H7 (cell line): ENCODE results near the gene KCNK17. TPM values are rescaled to one million over a fixed set of nuclear protein-coding genes. Genes with fewer than 3 reads are reported as not detected.
A peak's percentile ranks its signal among the peaks of the same experiment; 100 is the strongest.

Experiments used
- DNase-seq: peaks from one replicate; pipeline ENCODE4 v3.0.0; 2012
- H3K27me3 ChIP-seq: 2 replicates; pipeline ENCODE4 v1.6.0; 2011; ENCODE audit warnings: mild to moderate bottlenecking, low read length; ENCODE audit not compliant: control insufficient read depth, insufficient read depth
- H3K36me3 ChIP-seq: replicated peaks from 2 replicates; pipeline ENCODE4 v1.5.1; 2011; ENCODE audit warnings: low read length; ENCODE audit not compliant: control insufficient read depth, insufficient read depth
- H3K4me3 ChIP-seq: 2 replicates; pipeline ENCODE4 v1.5.1; 2011; ENCODE audit warnings: low read depth, mild to moderate bottlenecking, control low read depth, low read length, moderate library complexity; ENCODE audit not compliant: insufficient read depth
- total RNA-seq: library from RNA; depleted of rRNA; stranded (reverse); fragments of >200 nt; shearing (Covaris generic); gene quantifications from 2 replicates; pipeline ENCODE4 v1.2.3, GENCODE V29; 2014

Gene KCNK17
- total RNA-seq, 1 experiment from 2014 or later, result 1.4 TPM

DNA sequence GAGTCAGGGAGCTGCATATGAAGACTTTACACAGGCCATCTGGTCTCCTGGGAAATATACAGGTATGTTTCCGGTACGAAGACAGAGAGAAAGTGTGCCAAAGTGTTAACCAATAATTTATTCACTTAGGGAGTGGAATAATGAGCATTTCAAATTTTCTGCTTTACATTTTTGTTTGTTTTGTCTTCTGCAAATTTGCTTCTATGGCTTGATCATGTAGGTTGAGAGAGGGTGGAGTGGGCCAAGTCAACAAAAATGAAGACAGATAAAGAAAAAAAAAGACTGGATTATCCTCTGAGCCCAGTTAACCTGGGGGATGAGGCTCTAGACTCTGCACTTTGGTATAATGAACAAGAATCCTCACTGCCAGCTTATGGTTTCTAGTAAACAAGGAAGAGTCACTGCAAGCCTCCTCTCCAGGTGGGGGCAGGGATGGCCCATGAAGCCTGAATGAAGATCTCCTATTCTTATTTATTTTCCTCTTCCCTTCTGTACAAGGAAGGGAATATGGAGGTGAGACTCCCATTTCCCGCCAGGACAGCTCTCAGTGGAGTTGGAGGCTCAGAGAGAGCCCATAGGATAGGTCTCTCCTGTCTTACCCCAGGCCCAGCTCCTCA is 37.7 kb downstream of the KCNK17 start:
- no peak for DNase-seq
- no peaks in the 10 kb centered on the region for H3K36me3 ChIP-seq
- no peak overlapping the region for H3K4me3 ChIP-seq
- no peaks in the 10 kb centered on the region for H3K27me3 ChIP-seq

DNA sequence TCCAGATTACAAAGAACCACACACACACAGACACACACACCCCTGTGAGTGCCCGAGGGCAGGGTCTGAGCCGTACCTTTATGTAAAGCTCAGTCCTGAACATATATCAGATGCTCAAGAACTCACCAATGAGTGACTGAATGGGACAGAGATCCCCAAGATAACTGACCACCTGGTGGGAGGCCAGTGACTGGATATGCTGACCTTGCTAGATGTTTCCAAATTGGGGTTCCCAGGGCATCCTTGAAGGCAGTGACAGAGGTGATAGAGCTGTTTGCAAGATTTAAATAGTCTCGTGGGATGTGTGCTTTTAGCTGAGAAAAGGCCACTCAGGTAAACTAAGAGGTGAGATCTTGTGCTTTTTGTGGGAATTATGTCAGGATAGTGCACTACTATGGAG is 39.3 kb downstream of the KCNK17 start:
- Histone ChIP-seq H3K4me3 (no peak overlapping the region), H3K36me3 (no peaks in the 10 kb centered on the region), H3K27me3 (no peaks in the 10 kb centered on the region)
- no peak for DNase-seq

DNA sequence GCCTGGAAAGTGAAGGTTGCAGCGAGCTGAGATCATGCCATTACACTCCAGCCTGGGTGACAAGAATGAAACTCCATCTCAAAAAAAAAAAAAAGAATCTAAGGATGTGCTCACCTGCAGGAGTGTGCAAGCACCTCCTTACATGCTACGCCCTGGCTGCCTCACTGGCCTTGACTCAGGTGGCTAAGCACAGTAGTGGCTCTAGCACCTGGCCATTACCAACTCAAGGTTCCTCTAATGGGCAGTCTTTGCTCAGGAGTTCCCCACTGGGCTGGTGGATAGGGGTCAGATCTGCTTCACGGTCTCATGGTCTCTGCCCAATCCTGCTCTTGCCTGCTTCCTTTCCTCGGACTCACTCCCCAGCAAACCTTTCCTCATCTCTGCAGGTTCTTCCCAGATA is 39.7 kb downstream of the KCNK17 start:
- no peak for DNase-seq
- Histone ChIP-seq H3K36me3 (no peaks in the 10 kb centered on the region), H3K4me3 (no peak overlapping the region), H3K27me3 (no peaks in the 10 kb centered on the region)

DNA sequence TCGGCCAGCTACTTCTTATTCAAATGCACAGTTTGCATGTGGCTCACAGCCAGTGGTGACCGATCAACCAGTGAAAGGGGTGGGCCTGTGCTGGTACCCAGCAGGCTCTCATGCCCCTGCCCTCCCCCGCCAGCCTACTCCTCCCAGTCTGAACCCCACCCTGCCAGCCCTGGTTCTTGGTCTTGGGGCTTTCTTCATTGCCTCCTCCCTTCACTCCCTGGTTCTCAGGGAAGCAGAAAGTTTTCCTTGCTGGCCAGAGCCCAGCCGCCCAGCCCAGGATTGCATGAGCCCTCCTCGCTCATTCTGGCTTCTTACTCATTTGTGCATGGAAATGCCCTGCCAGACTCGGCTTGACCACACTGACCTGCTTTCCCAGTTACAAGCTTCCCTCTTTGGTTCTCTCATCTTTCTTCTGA is 40.8 kb downstream of the KCNK17 start:
- Histone ChIP-seq H3K36me3 (no peaks in the 10 kb centered on the region), H3K4me3 (no peak overlapping the region), H3K27me3 (no peaks in the 10 kb centered on the region)
- peak; percentile 78 for DNase-seq

DNA sequence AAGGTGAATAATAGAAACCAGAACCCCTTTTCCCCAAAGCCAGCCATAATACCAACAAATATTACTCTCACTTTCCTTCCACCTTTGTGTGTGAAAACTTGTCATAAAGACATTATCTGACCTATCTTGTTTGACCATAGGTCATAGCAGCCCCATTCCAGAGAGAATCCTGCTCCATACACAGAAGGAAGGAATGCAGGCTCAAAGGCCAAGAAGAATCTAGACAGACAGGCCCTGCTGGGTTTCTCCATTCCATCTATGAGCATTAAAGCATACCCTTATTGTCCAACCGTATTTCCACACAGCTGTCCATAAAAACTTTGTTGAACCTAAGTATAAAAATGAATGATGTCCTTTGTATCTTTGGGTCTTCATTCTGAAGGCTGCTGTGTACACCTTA is 44.3 kb downstream of the KCNK17 start:
- no peak overlapping the region for H3K4me3 ChIP-seq
- DNase-seq, result no peak
- no peaks in the 10 kb centered on the region for H3K36me3 ChIP-seq
- H3K27me3 ChIP-seq, result no peaks in the 10 kb centered on the region

DNA sequence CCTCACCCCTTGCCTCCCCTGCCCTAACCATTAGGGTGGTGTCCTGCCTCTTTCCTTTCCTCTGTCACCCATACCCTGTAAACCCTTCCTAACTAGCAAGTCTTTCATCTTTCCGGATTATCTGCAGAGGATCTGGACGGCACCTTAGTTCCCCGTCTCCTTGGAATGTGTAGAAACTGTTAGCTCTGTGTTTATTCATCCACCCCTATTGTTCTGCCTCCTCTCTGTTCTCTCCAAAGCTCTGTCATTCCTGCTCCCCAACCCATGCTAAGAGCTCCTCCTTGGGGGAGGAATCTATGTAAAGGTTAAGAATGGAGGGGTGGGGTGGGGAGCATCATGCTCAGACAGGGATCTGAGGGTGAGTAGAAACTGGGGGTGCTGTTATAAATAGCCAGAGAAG is 45.5 kb downstream of the KCNK17 start:
- Histone ChIP-seq H3K27me3 (no peaks in the 10 kb centered on the region), H3K4me3 (no peak overlapping the region), H3K36me3 (no peaks in the 10 kb centered on the region)
- DNase-seq, result peak; percentile 71

DNA sequence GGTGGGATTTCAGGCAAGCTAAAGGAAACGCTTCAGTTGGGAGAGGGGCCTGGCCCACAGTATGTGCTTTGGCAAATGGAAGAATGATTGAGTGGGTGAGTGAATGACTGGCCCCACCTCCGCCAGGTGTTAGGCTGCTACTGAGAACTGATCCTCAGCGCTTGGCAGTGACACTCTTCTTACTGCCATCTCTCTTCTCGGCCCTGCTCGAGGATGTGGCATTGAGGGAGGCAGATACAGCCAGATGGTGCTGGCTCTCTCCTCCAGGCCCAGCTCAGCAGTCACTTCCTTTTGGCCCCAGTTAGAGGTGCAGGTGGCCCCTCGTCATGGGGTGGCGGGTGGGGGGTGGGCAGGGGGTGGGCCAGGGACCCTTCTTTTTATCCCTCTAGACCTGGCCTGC is 46.0 kb downstream of the KCNK17 start:
- no peak overlapping the region for H3K4me3 ChIP-seq
- no peak for DNase-seq
- no peaks in the 10 kb centered on the region for H3K36me3 ChIP-seq
- H3K27me3 ChIP-seq, result no peaks in the 10 kb centered on the region

DNA sequence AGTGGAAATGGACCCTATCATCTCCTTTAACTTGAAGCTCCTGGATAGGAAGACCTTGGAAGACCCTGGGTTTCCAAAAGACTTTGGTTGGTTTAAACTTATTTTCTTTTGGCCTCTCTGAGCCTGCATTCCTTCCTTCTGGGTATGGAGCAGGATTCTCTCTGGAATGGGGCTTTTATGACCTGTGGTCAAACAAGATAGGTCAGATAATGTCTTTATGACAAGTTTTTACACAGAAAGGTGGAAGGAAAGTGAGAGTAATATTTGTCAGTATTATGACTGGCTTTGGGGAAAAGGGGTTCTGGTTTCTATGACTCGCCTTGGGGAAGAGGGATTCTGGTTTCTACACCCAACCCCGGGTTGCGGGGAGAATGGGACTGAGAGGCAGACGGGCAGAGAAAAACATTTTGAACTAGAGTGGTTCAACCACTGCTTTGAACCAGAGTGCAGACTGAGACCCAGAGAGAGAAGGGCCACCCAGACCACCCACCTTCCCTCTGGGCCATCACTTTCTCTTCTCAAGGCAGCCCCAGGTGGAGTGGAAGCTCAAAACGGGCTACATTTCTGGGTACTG is 47.4 kb downstream of the KCNK17 start:
- no peaks in the 10 kb centered on the region for H3K36me3 ChIP-seq
- H3K27me3 ChIP-seq, result no peaks in the 10 kb centered on the region
- DNase-seq, result no peak
- no peak overlapping the region for H3K4me3 ChIP-seq

DNA sequence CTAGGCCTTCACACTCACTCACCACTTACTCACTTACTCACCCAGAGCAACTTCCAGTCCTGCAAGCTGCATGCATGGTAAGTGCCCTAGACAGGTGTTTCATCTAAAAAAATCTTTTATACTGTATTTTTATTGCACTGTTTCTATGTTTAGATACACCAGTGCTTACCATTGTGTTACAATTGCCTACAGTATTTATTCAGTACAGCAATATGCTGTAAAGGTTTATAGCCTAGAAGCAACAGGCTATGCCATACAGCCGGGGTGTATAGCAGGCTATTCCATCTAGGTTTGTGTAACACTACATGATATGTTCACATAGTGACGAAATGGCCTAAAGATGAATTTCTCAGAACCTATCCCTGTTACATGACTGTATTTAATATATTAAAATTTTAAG is 47.8 kb downstream of the KCNK17 start:
- DNase-seq, result no peak
- H3K4me3 ChIP-seq, result no peak overlapping the region
- no peaks in the 10 kb centered on the region for H3K36me3 ChIP-seq
- H3K27me3 ChIP-seq, result no peaks in the 10 kb centered on the region

DNA sequence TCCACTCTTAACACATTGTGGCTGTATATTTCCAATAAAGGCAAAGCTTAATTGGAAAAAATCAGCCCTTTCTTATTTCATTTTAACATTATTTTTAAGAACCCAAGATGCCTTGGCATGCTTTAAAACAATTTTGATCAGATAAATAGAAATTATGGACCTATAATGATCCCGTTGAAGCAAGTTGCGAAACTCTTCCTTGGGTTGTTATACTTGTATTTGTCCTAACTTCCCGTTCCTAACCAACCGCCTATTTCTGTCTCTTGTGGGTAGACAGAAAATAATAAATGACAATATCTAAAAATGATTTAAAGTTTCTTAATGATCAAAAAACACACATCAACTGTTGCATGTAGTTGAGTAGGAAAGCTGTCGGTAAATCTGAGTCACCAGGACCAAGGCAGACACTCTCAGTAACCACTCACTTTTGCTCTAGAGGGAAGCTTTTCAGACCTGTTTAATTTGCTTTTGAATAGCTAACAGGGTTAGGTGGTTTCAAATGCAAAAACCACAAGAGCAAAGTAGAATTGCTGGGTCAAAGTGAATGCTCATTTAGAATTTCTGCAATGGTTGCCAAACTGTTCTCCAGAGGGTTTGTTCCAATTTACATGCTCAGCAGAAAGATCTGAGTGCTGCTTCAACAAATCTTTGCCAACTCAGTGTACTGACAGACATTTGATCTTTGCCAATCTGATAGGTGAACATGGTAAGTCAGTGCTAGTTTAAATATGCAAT is 50.7 kb downstream of the KCNK17 start:
- H3K4me3 ChIP-seq, result no peak overlapping the region
- DNase-seq, result peak; percentile 71
- no peaks in the 10 kb centered on the region for H3K36me3 ChIP-seq
- no peaks in the 10 kb centered on the region for H3K27me3 ChIP-seq

DNA sequence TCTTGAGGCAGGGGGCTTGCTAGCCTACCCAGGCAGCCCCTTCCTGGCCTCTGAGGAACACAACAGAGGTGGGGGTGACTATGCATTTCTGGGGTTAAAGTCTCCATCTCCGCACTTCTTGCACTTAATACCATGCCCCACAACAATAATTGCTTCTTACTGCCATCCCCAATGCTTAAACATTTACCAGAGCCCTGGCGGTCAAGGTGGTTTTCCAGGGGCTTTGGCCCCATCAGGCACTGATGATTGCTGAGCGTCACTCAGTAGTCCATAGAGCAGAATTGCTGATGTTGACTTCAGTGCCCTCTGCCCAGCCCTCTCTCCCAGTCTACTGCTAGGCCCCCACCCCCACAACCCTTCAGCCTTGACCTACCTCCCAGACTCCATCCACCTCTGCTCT is 52.5 kb downstream of the KCNK17 start:
- Histone ChIP-seq H3K27me3 (no peaks in the 10 kb centered on the region), H3K4me3 (no peak overlapping the region), H3K36me3 (no peaks in the 10 kb centered on the region)
- DNase-seq, result no peak

DNA sequence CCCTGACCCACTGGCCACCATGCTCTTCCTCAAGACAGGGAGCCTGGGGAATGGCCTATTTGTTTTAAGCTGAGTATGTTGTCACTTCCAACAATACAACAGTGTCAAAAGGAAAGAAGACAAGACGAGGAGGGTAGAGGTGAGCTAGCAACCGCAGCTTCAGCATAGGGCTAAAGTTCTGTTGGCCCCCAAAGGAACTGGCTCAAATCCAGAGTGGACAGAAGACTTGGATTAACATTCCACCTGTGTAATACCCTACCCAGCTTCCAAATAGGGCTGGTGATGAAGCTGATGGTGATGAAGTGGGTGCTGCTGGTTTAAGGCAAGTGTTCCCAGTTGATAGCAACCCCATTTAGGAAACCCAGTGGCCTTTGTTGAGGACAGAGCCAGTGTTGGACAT is 53.3 kb downstream of the KCNK17 start:
- Histone ChIP-seq H3K4me3 (no peak overlapping the region), H3K36me3 (no peaks in the 10 kb centered on the region), H3K27me3 (no peaks in the 10 kb centered on the region)
- no peak for DNase-seq

DNA sequence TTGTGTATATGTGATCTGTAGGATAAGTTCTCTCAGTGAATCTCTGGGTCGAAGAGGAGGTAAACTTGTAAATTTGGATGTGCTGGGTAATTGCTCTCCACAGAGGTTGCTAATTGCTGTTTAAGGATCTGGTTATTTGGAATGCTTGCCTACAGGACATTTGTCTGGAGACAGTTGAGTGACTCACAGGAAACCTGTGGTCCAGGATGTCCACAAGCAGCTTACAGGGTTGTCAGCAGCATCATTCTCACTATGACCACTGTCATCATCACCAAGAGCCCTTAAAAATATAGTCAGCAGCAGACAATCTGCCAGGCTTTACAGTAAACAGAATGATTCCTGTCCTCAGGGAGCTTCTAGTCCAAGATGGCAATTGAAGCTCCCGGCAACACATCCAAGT is 53.8 kb downstream of the KCNK17 start:
- no peak for DNase-seq
- Histone ChIP-seq H3K4me3 (no peak overlapping the region), H3K36me3 (no peaks in the 10 kb centered on the region), H3K27me3 (no peaks in the 10 kb centered on the region)

DNA sequence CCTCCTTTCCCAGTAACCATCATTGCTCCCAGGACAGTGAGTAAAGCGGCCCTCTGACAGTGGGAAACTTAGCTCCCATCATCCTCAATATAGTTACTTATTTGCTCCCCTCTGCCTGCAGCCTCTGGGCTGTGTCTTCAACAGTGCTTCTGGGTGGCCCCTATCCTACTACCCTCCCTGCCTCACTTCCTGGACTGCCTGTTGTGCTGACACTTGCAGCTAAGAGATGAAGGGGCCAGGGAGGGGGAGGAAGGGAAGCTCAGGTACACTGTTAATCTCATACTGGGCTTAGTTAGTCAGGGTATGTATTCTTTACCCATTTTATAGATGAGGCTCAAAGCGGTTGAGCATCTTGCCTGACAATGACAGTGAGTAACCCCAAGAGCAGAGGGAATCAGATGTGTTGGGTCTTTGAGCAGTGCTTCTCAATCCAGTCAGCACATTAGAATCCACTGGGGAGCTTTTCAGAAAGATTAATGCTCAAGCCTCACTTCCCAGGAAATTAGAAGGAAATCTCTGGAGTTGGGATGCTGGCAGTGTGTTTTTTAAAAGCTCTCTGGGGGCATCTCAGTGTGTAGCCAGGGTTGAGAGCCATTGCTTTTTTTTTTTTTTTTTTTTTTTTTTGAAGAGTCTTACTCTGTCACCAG is 57.8 kb downstream of the KCNK17 start:
- DNase-seq, result peak; percentile 66
- Histone ChIP-seq H3K27me3 (no peaks in the 10 kb centered on the region), H3K4me3 (no peak overlapping the region), H3K36me3 (no peaks in the 10 kb centered on the region)

DNA sequence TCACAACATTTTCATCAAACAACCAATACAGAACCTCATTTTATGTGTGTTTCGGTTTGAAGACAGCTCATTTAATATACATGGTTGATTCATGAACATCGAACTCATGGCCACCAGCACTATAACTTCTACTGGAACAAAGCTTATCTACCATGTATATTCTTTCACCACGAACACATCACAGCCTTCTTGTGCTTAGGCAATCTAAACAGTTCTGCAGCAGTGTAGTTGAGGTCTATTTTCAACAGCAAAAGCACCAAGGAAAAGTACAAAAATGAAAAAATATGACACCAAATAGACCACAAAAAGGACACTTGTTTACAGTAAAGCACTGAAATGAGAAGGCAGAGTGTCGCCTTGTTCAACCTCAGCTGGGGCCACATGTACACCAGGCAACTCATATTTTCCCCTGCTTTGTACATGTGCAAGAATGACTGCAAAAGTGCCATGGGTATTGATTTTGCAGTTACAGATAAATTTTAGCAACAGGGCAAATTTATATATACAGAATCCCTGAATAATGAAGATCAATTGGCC is 59.2 kb downstream of the KCNK17 start:
- H3K36me3 ChIP-seq, result no peaks in the 10 kb centered on the region
- DNase-seq, result no peak
- no peak overlapping the region for H3K4me3 ChIP-seq
- H3K27me3 ChIP-seq, result no peaks in the 10 kb centered on the region
